Activated CD8-positive, alpha-beta memory T cell treated with anti-CD3 and anti-CD28 coated beads, Interleukin-2, amount 50 U/mL, for 24 hours (primary cell): ENCODE measurements around the gene IMMP2L.

Source experiments
- DNase-seq: peaks from one replicate; pipeline ENCODE4 v3.0.0-alpha.2; 2020; ENCODE audit errors: extremely low read depth

IMMP2L gene

GRCh38 chr7:110868458-110868857, 693.8 kb downstream of the IMMP2L start:
- no peak for DNase-seq

- no peak for DNase-seq
Measured at GRCh38 chr7:110867771-110868170, 694.5 kb downstream of the IMMP2L start.

GRCh38 chr7:110863258-110863657, 699.0 kb downstream of the IMMP2L start:
- DNase-seq, result no peak

- DNase-seq, result no peak
Measured at GRCh38 chr7:110861163-110861562, 701.1 kb downstream of the IMMP2L start.

GRCh38 chr7:110857106-110857505, 705.2 kb downstream of the IMMP2L start:
- no peak for DNase-seq

GRCh38 chr7:110856704-110857103, 705.6 kb downstream of the IMMP2L start:
- DNase-seq, result no peak

- no peak for DNase-seq
Measured at GRCh38 chr7:110854651-110855050, 707.6 kb downstream of the IMMP2L start.

- no peak for DNase-seq
Measured at GRCh38 chr7:110854166-110854565, 708.1 kb downstream of the IMMP2L start.

GRCh38 chr7:110853263-110853662, 709.0 kb downstream of the IMMP2L start:
- no peak for DNase-seq

- DNase-seq, result no peak
Measured at GRCh38 chr7:110852156-110852940, 709.9 kb downstream of the IMMP2L start.

GRCh38 chr7:110850224-110850623, 712.1 kb downstream of the IMMP2L start:
- DNase-seq, result no peak

- DNase-seq, result no peak
Measured at GRCh38 chr7:110842796-110843195, 719.5 kb downstream of the IMMP2L start.

GRCh38 chr7:110841840-110842545, 720.3 kb downstream of the IMMP2L start:
- no peak for DNase-seq

- DNase-seq, result no peak
Measured at GRCh38 chr7:110839866-110840265, 722.4 kb downstream of the IMMP2L start.

- DNase-seq, result no peak
Measured at GRCh38 chr7:110835849-110836248, 726.4 kb downstream of the IMMP2L start.

GRCh38 chr7:110835218-110835617, 727.1 kb downstream of the IMMP2L start:
- DNase-seq, result no peak

GRCh38 chr7:110831419-110831818, 730.9 kb downstream of the IMMP2L start:
- no peak for DNase-seq

- DNase-seq, result no peak
Measured at GRCh38 chr7:110830778-110831177, 731.5 kb downstream of the IMMP2L start.

- no peak for DNase-seq
Measured at GRCh38 chr7:110827936-110828335, 734.4 kb downstream of the IMMP2L start.

GRCh38 chr7:110827287-110827855, 734.9 kb downstream of the IMMP2L start:
- DNase-seq, result no peak

- DNase-seq, result no peak
Measured at GRCh38 chr7:110813986-110814385, 748.3 kb downstream of the IMMP2L start.

GRCh38 chr7:110809832-110810231, 752.5 kb downstream of the IMMP2L start:
- DNase-seq, result no peak

- DNase-seq, result no peak
Measured at GRCh38 chr7:110808361-110808760, 753.9 kb downstream of the IMMP2L start.
